Panc1 (cell line): ENCODE results near the gene RGL4. TPM values are rescaled to one million over a fixed set of nuclear protein-coding genes. Genes with fewer than 3 reads are reported as not detected.

Experiments used
- ATAC-seq: fragments of 200-7000 bp; cut with Tn5 transposase; 2 replicates; pipeline ENCODE4 v1.9.1; 2020; ENCODE audit warnings: mild to moderate bottlenecking, moderate library complexity
- BruUV-seq: library from RNA; stranded (reverse); fragments of 400-500 nt; replicated peaks from 2 replicates; lab custom pipeline; 2021; lab: Mats Ljungman, UMichigan
- CTCF ChIA-PET: fragments of 300-600 bp; sonication (Branson Sonifier 250); formaldehyde crosslinking; loops from one replicate; lab custom pipeline; 2022; ENCODE audit warnings: antibody characterized with exemption; lab: Charles Lee
- POLR2A ChIA-PET: fragments of 300-600 bp; sonication (Branson Sonifier 250); formaldehyde crosslinking; loops from one replicate; lab custom pipeline; 2022; ENCODE audit warnings: antibody characterized with exemption; lab: Charles Lee
- DNase-seq: peaks from one replicate; pipeline ENCODE4 v3.0.0-alpha.2; 2010; ENCODE audit warnings: low read depth, low spot score
- H3K27ac ChIP-seq: 2 replicates; pipeline ENCODE4 v1.5.1; 2011; ENCODE audit warnings: mild to moderate bottlenecking, low read length, inconsistent platforms
- H3K27me3 ChIP-seq: fragments of 200-500 bp; sonication (Bioruptor generic); 2 replicates; pipeline ENCODE4 v1.6.0; 2014; ENCODE audit warnings: low read length, inconsistent platforms; ENCODE audit not compliant: control insufficient read depth, insufficient read depth
- H3K36me3 ChIP-seq: fragments of 200-500 bp; sonication (Bioruptor generic); 2 replicates; pipeline ENCODE4 v1.5.1; 2014; ENCODE audit warnings: inconsistent platforms, mild to moderate bottlenecking, low read length, moderate library complexity; ENCODE audit not compliant: control insufficient read depth, insufficient read depth
- H3K4me1 ChIP-seq: 2 replicates; pipeline ENCODE4 v1.5.1; 2011; ENCODE audit warnings: inconsistent platforms, mild to moderate bottlenecking, low read length, moderate library complexity; ENCODE audit not compliant: control insufficient read depth, insufficient read depth
- H3K4me3 ChIP-seq, 2 experiments: 2 replicates each; pipeline ENCODE4 v1.5.1; 2011 to 2012; ENCODE audit warnings: low read depth in 2 of 2, low read length in 2 of 2, mild to moderate bottlenecking in 2 of 2, inconsistent platforms in 1 of 2, moderate library complexity in 1 of 2
- H3K9me3 ChIP-seq: fragments of 200-500 bp; sonication (Bioruptor generic); 2 replicates; pipeline ENCODE4 v1.5.1; 2014; ENCODE audit warnings: low read depth, mild to moderate bottlenecking, inconsistent platforms, low read length, moderate library complexity; ENCODE audit not compliant: control insufficient read depth, insufficient read depth
- POLR2AphosphoS5 ChIP-seq: IDR thresholded peaks from 2 replicates; pipeline ENCODE4 v1.6.1; 2012; ENCODE audit warnings: mild to moderate bottlenecking, low read depth, low read length, moderate library complexity
- SIN3A ChIP-seq: IDR thresholded peaks from 2 replicates; pipeline ENCODE4 v1.6.1; 2012; ENCODE audit warnings: low read depth, mild to moderate bottlenecking, low read length, moderate library complexity, borderline replicate concordance; ENCODE audit not compliant: insufficient read depth
- TCF7L2 ChIP-seq: IDR thresholded peaks from 2 replicates; pipeline ENCODE4 v1.6.1; 2011; ENCODE audit warnings: mild to moderate bottlenecking, low read depth, low read length, inconsistent platforms
- in situ Hi-C: cut with HindIII; loops from 2 replicates; pipeline ENCODE4 v1.10.0; 2016; ENCODE audit warnings: low sequenced_read_pairs, low pct_unique_long_range_greater_than_20kb
- intact Hi-C: fragments of 100-400 bp; cut with micrococcal nuclease; formaldehyde crosslinking; loops from one replicate; pipeline ENCODE4 v1.10.0; 2022; ENCODE audit not compliant: unreplicated experiment
- total RNA-seq: library from RNA; stranded (reverse); gene quantifications from one replicate; pipeline ENCODE4 v1.2.1, GENCODE V29; 2021; ENCODE audit not compliant: unreplicated experiment
- TF ChIP-seq, protein P1 (sequence below): fragments of 450-650 bp; IDR thresholded peaks from 2 replicates; pipeline ENCODE4 v1.5.1; 2017; ENCODE audit warnings: mild to moderate bottlenecking
- TF ChIP-seq, protein P2 (sequence below), 2 experiments: IDR thresholded peaks; 2 replicates each; pipeline ENCODE4 v1.6.1; 2011 to 2012; ENCODE audit warnings: low read depth in 2 of 2, control low read depth in 1 of 2, low read length in 1 of 2, mild to moderate bottlenecking in 1 of 2, moderate library complexity in 1 of 2; ENCODE audit not compliant: insufficient read depth in 1 of 2

RGL4 gene
- total RNA-seq, 1 experiment from 2014 or later: not detected

DNA sequence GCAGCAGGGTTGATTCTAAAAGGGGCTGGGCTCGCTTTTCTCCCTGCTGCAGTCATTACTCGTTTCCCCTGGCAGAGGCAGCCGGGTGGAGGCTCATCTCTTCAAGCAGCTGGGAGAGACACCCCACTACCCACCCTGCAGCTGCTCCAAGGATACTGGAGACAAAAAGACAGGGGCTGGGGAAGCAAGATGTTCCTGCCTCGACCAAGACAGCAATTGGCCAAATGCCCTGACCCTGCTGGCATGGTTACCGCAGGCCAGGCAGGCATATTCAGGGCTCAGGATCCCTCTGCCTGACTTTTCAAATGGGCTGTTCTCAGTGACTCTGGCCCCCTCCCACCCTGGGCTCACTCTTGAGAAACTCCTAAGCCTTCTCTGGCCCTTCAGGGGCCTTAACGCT lies 6.8 kb upstream of the RGL4 start:
- Histone ChIP-seq H3K36me3 (no peaks in the 10 kb centered on the region), H3K4me3 (no peak overlapping the region), H3K9me3 (no peaks in the 10 kb centered on the region), H3K4me1 (no peaks in the 10 kb centered on the region), H3K27ac (no peak overlapping the region), H3K27me3 (no peaks in the 10 kb centered on the region)
- in situ Hi-C loops: no loop called here
- CTCF ChIA-PET: no interaction called here
- no TSS peak for BruUV-seq
- POLR2A ChIA-PET: interaction anchor here (0.6 kb wide), 1 partner anchor 11 kb away, joined by 3 read pairs; no protein-coding TSS in a partner anchor
- ATAC-seq (no peak), DNase-seq (no peak)
- TF ChIP-seq, protein P1, sequence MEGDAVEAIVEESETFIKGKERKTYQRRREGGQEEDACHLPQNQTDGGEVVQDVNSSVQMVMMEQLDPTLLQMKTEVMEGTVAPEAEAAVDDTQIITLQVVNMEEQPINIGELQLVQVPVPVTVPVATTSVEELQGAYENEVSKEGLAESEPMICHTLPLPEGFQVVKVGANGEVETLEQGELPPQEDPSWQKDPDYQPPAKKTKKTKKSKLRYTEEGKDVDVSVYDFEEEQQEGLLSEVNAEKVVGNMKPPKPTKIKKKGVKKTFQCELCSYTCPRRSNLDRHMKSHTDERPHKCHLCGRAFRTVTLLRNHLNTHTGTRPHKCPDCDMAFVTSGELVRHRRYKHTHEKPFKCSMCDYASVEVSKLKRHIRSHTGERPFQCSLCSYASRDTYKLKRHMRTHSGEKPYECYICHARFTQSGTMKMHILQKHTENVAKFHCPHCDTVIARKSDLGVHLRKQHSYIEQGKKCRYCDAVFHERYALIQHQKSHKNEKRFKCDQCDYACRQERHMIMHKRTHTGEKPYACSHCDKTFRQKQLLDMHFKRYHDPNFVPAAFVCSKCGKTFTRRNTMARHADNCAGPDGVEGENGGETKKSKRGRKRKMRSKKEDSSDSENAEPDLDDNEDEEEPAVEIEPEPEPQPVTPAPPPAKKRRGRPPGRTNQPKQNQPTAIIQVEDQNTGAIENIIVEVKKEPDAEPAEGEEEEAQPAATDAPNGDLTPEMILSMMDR: no peak
- TF ChIP-seq POLR2AphosphoS5 (no peak), SIN3A (no peak), TCF7L2 (no peak)
- TF ChIP-seq, protein P2, sequence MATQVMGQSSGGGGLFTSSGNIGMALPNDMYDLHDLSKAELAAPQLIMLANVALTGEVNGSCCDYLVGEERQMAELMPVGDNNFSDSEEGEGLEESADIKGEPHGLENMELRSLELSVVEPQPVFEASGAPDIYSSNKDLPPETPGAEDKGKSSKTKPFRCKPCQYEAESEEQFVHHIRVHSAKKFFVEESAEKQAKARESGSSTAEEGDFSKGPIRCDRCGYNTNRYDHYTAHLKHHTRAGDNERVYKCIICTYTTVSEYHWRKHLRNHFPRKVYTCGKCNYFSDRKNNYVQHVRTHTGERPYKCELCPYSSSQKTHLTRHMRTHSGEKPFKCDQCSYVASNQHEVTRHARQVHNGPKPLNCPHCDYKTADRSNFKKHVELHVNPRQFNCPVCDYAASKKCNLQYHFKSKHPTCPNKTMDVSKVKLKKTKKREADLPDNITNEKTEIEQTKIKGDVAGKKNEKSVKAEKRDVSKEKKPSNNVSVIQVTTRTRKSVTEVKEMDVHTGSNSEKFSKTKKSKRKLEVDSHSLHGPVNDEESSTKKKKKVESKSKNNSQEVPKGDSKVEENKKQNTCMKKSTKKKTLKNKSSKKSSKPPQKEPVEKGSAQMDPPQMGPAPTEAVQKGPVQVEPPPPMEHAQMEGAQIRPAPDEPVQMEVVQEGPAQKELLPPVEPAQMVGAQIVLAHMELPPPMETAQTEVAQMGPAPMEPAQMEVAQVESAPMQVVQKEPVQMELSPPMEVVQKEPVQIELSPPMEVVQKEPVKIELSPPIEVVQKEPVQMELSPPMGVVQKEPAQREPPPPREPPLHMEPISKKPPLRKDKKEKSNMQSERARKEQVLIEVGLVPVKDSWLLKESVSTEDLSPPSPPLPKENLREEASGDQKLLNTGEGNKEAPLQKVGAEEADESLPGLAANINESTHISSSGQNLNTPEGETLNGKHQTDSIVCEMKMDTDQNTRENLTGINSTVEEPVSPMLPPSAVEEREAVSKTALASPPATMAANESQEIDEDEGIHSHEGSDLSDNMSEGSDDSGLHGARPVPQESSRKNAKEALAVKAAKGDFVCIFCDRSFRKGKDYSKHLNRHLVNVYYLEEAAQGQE (IDR thresholded peaks at IDR 0.05; ENCODE audit: insufficient read depth in 1 of 2, low read depth in 2 of 2, low read length in 1 of 2): no peak
- intact Hi-C loops: no loop called here

DNA sequence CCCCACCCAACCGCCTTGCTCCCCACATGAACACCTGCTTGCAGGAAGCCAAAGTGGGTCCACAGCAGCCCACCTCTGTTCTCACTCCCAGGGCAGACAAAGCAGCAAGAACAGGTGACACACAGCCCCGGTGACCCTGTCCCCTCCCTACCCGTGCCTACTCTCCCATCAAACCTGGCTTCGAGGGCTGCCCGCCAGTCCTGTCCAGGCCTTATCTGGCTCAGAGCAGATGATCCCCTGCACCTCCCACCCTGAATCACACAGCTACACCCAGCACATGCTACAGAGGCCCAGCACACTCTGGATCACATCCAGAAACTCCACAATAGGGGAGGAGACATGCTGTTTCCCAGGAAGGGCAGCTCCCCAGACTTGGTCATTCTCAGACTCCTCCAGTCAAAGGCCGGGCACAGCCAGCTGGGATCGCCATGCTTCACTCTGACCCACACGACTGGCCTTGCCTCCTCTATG lies 6.2 kb upstream of the RGL4 start:
- ChIA-PET POLR2A (no interaction called here), CTCF (no interaction called here)
- Histone ChIP-seq H3K9me3 (no peaks in the 10 kb centered on the region), H3K27ac (no peak overlapping the region), H3K4me1 (no peaks in the 10 kb centered on the region), H3K36me3 (no peaks in the 10 kb centered on the region), H3K4me3 (no peak overlapping the region), H3K27me3 (no peaks in the 10 kb centered on the region)
- in situ Hi-C loops: no loop called here
- ATAC-seq (no peak), DNase-seq (no peak)
- BruUV-seq: no TSS peak
- intact Hi-C loops: no loop called here
- TF ChIP-seq, protein P1: no peak
- TF ChIP-seq TCF7L2 (no peak), SIN3A (no peak)
- TF ChIP-seq, protein P2 (IDR thresholded peaks at IDR 0.05; ENCODE audit: insufficient read depth in 1 of 2, low read depth in 2 of 2, low read length in 1 of 2): no peak
